ENCODE data around the gene MGMT. TPM values are rescaled to one million over a fixed set of nuclear protein-coding genes. Genes with fewer than 3 reads are reported as not detected.

Gene MGMT
- total and polyA plus RNA-seq, 2 donors (not counting 3 experiments of a cell fraction or from before 2014, with no cell fraction given): 15.0 to 15.2 TPM

GRCh38 chr10:129704786-129705525 is 237.9 kb downstream of the MGMT start:
- DNase-seq (ENCODE audit: low read depth, low spot score) (no peak), FAIRE-seq (no peak)
- H2AFZ ChIP-seq (ENCODE audit: low read depth, low read length): no peak overlapping the region
- dilution Hi-C loops (cut with MboI; ENCODE audit: extremely low pct_ligation_motif_present, low sequenced_read_pairs): no loop called here
- no peaks in the 10 kb centered on the region for H3K9me3 ChIP-seq (replicated peaks; ENCODE audit: control insufficient read depth, insufficient read depth, low read length)
- H3K79me2 ChIP-seq (ENCODE audit: control insufficient read depth, insufficient read depth, low read length): no peaks in the 10 kb centered on the region
- H3K4me3 ChIP-seq (replicated peaks in 1 of 3; ENCODE audit: insufficient read depth in 1 of 3, low read depth in 1 of 3, low read length in 3 of 3): no peak overlapping the region
- H3K27me3 ChIP-seq (ENCODE audit: control insufficient read depth in 2 of 2, insufficient read depth in 2 of 2, low read length in 2 of 2): no peaks in the 10 kb centered on the region
- no peaks in the 10 kb centered on the region for H4K20me1 ChIP-seq (replicated peaks; ENCODE audit: control insufficient read depth, extremely low read depth, insufficient read depth, low read length)
- no peak for TF ChIP-seq EZH2 (IDR thresholded peaks at IDR 0.05; ENCODE audit: borderline replicate concordance, low read depth, low read length, severe bottlenecking)
- ChIA-PET POLR2A (no interaction called here), CTCF (no interaction called here)
- BruUV-seq (replicated peaks): no TSS peak
- no peaks in the 10 kb centered on the region for H3K36me3 ChIP-seq (ENCODE audit: control insufficient read depth in 2 of 2, extremely low read depth in 1 of 2, insufficient read depth in 2 of 2, low read length in 2 of 2)
- no peak overlapping the region for H3K4me2 ChIP-seq (ENCODE audit: insufficient read depth, low read length)
- no peaks in the 10 kb centered on the region for H3K9me1 ChIP-seq (replicated peaks; ENCODE audit: control insufficient read depth, extremely low read depth, insufficient read depth, low read length)
- no peaks in the 10 kb centered on the region for H3K4me1 ChIP-seq (ENCODE audit: control insufficient read depth, extremely low read depth, insufficient read depth, low read length)
- H3K9ac ChIP-seq (replicated peaks; ENCODE audit: extremely low read depth, insufficient read depth, low read length): no peak overlapping the region
- intact Hi-C loops (cut with micrococcal nuclease): no loop called here
- no peak overlapping the region for H3K27ac ChIP-seq (ENCODE audit: insufficient read depth, low read depth, low read length)

- Histone ChIP-seq H3K9me3 (replicated peaks; ENCODE audit: control insufficient read depth, insufficient read depth, low read length) (no peaks in the 10 kb centered on the region), H2AFZ (ENCODE audit: low read depth, low read length) (no peak overlapping the region), H3K79me2 (ENCODE audit: control insufficient read depth, insufficient read depth, low read length) (no peaks in the 10 kb centered on the region), H3K27me3 (ENCODE audit: control insufficient read depth in 2 of 2, insufficient read depth in 2 of 2, low read length in 2 of 2) (no peaks in the 10 kb centered on the region), H3K4me3 (replicated peaks in 1 of 3; ENCODE audit: insufficient read depth in 1 of 3, low read depth in 1 of 3, low read length in 3 of 3) (no peak overlapping the region), H3K4me2 (ENCODE audit: insufficient read depth, low read length) (no peak overlapping the region), H3K9ac (replicated peaks; ENCODE audit: extremely low read depth, insufficient read depth, low read length) (no peak overlapping the region), H3K9me1 (replicated peaks; ENCODE audit: control insufficient read depth, extremely low read depth, insufficient read depth, low read length) (no peaks in the 10 kb centered on the region), H4K20me1 (replicated peaks; ENCODE audit: control insufficient read depth, extremely low read depth, insufficient read depth, low read length) (no peaks in the 10 kb centered on the region), H3K36me3 (ENCODE audit: control insufficient read depth in 2 of 2, extremely low read depth in 1 of 2, insufficient read depth in 2 of 2, low read length in 2 of 2) (no peaks in the 10 kb centered on the region), H3K27ac (ENCODE audit: insufficient read depth, low read depth, low read length) (no peak overlapping the region), H3K4me1 (ENCODE audit: control insufficient read depth, extremely low read depth, insufficient read depth, low read length) (no peaks in the 10 kb centered on the region)
- TF ChIP-seq GATA2 (IDR thresholded peaks at IDR 0.05; ENCODE audit: insufficient read depth, insufficient read length, low read depth, low read length) (no peak), EZH2 (IDR thresholded peaks at IDR 0.05; ENCODE audit: borderline replicate concordance, low read depth, low read length, severe bottlenecking) (no peak), JUN (IDR thresholded peaks at IDR 0.05; ENCODE audit: borderline replicate concordance, insufficient read depth, insufficient read length, low read depth) (no peak), POLR2AphosphoS5 (IDR thresholded peaks at IDR 0.05; ENCODE audit: insufficient read depth, low read depth, low read length) (no peak), POLR2A (IDR thresholded peaks at IDR 0.05; ENCODE audit: low read depth, low read length) (no peak), CTCF (IDR thresholded peaks at IDR 0.05; ENCODE audit: extremely low read depth in 1 of 2, insufficient read depth in 1 of 2, low read depth in 1 of 2, low read length in 2 of 2) (no peak), FOS (IDR thresholded peaks at IDR 0.05; ENCODE audit: borderline replicate concordance, insufficient read depth, low read length) (no peak), MYC (IDR thresholded peaks at IDR 0.05; ENCODE audit: low read depth, low read length) (no peak)
- TF ChIP-seq, protein P1, sequence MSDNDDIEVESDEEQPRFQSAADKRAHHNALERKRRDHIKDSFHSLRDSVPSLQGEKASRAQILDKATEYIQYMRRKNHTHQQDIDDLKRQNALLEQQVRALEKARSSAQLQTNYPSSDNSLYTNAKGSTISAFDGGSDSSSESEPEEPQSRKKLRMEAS (IDR thresholded peaks at IDR 0.05; ENCODE audit: insufficient read depth, insufficient read length): no peak
- BruUV-seq (replicated peaks): no TSS peak
- dilution Hi-C loops (cut with MboI; ENCODE audit: extremely low pct_ligation_motif_present, low sequenced_read_pairs) (no loop called here), intact Hi-C loops (cut with micrococcal nuclease) (no loop called here)
- FAIRE-seq (no peak), DNase-seq (ENCODE audit: low read depth, low spot score) (no peak)
- ChIA-PET CTCF (no interaction called here), POLR2A (no interaction called here)
These were observed 238.6 kb downstream of the MGMT start for GRCh38 chr10:129705676-129706075.
